Right lobe of liver (tissue), 6 donors: ENCODE results near the gene RBM38. TPM values are rescaled to one million over a fixed set of nuclear protein-coding genes. Genes with fewer than 3 reads are reported as not detected.

ENCODE experiments used
- ATAC-seq, 4 donors: fragments of 200-7000 bp; cut with Tn5 transposase; one replicate each; pipeline ENCODE4 v1.9.1; 2020; ENCODE audit warnings: mild to moderate bottlenecking in 4 of 4, moderate library complexity in 4 of 4
- DNase-seq, 3 donors: peaks; one replicate each; pipeline ENCODE4 v3.0.0-alpha.2; 2020
- H3K27ac ChIP-seq, 3 donors: fragments of 200-600 bp; one replicate each; pipeline ENCODE4 v1.8.0; 2022
- H3K27me3 ChIP-seq, 2 donors: fragments of 200-600 bp; one replicate each; pipeline ENCODE4 v1.8.0; 2022
- H3K36me3 ChIP-seq, 4 donors: fragments of 200-600 bp; sonication (generic) in 1 of 4; one replicate each; pipeline versions ENCODE4 v1.5.1 to v1.8.0; 2017 to 2022; ENCODE audit warnings: control low read depth in 1 of 4
- H3K4me1 ChIP-seq, 4 donors: fragments of 200-600 bp; sonication (generic) in 1 of 4; one replicate each; pipeline versions ENCODE4 v1.5.1 to v1.8.0; 2017 to 2022; ENCODE audit warnings: control low read depth in 1 of 4
- H3K4me3 ChIP-seq, 3 donors: fragments of 200-600 bp; one replicate each; pipeline ENCODE4 v1.8.0; 2022
- H3K9me3 ChIP-seq, 4 donors: fragments of 200-600 bp; sonication (generic) in 1 of 4; one replicate each; pipeline versions ENCODE4 v1.5.1 to v1.8.0; 2017 to 2022; ENCODE audit warnings: control low read depth in 1 of 4
- CTCF ChIP-seq, 4 donors: fragments of 200-600 bp in 3 of 4; fragments of 450-650 bp in 1 of 4; IDR thresholded peaks; one replicate each; pipeline versions ENCODE4 v1.5.1 to v1.8.0; 2016 to 2022; ENCODE audit warnings: antibody characterized with exemption in 4 of 4, mild to moderate bottlenecking in 2 of 4
- POLR2A ChIP-seq: fragments of 450-650 bp; IDR thresholded peaks from one replicate; pipeline ENCODE4 v1.6.1; 2017; ENCODE audit warnings: antibody characterized with exemption, mild to moderate bottlenecking
- WGBS: methylation state at CpG from one replicate; pipeline ENCODE4 v1.1.6; 2018; ENCODE audit warnings: low coverage, low lambda C conversion rate; ENCODE audit not compliant: insufficient coverage; ENCODE audit errors: missing lambda C conversion rate; 5-methylcytosine and 5-hydroxymethylcytosine counted together
- intact Hi-C, 2 donors: fragments of 100-400 bp; cut with DNase I; formaldehyde crosslinking; loops; one replicate each; pipeline versions ENCODE4 v1.11.2 to v1.14.1; 2022
- total RNA-seq, 6 experiments: library from RNA; depleted of rRNA in 2 of 6; stranded (reverse); fragments of >200 nt in 2 of 6; fragmentation: NEBNext Ultra II Directional in 3 of 6; extraction: Animal tissue kit (Norgen Biotek cat#: 25700) in 3 of 6; gene quantifications; one replicate each; pipeline versions ENCODE4 v1.1.0 to v1.2.4, GENCODE V29; 2016 to 2023
- donor health status: DM: no; HTN: yes; CAD: no.
- donor health status: DM: no; HTN: no; CAD: no.
- donor health status: DM: no; HTN: no; CAD: no.
- donor health status: DM: no; HTN: yes; CAD: no.
- donor health status: DM: no; HTN: yes; CAD: no.

RBM38 gene
- total RNA-seq, 6 experiments from 2014 or later: 3.9 to 16.9 (median 9.6) TPM

DNA sequence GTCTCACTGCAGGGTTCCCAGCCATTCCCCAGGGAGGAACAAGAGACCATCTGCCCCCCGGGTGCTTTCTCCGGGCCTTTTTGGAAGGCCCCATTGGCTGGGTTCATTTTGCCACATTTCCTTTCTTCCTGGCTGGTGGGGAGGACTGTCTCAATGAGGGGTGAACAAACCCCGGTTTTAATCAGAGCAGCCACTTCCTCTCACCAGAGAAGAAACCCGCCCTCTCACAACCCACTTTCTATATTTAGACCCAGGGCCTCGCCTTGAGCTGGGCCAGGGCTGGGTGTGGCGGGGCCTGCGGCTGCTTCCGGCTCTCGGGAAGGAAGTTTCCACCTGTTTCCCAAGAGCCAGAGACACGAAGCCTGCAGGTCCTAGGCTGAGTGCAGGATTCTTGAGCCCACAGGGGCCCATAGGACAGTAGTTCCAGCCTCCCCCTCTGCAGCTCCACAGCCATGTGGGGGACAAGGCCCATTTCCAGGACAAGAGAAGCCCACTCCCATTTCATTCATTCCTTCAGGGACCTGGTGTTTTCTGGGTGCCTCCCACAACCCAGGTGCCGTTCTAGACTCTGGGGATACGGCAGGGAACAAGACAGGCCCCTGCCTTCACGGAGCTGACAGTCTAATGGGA, 41.8 kb downstream of the RBM38 start:
- peak overlapping the region in 1 of 3 donors; percentile 13 for H3K27ac ChIP-seq
- peaks cover 0 to 26% (median 7%) of the 10 kb centered on the region in 4 donors for H3K4me1 ChIP-seq
- 85% methylated on average over 3 of the region's 13 CpGs for WGBS
- ATAC-seq (peak in 1 of 4 donors; percentile 1), DNase-seq (peak in 2 of 3 donors; percentile 57 to 69)
- H3K27me3 ChIP-seq: no peaks in the 10 kb centered on the region
- no peaks in the 10 kb centered on the region for H3K36me3 ChIP-seq
- TF ChIP-seq CTCF (IDR thresholded peaks at IDR 0.05): no peak
- TF ChIP-seq POLR2A: no peak
- H3K4me3 ChIP-seq: no peak overlapping the region
- H3K9me3 ChIP-seq: no peaks in the 10 kb centered on the region
- intact Hi-C loops: no loop called here

GRCh38 chr20:57433657-57434389, 42.6 kb downstream of the RBM38 start:
- H3K4me3 ChIP-seq: no peak overlapping the region
- H3K4me1 ChIP-seq: peaks cover 0 to 20% (median 7%) of the 10 kb centered on the region in 4 donors
- intact Hi-C loops: no loop called here
- H3K27ac ChIP-seq: peak overlapping the region in 1 of 3 donors; percentile 13
- no peak for DNase-seq
- ATAC-seq: no peak
- H3K27me3 ChIP-seq: no peaks in the 10 kb centered on the region
- WGBS: 85% methylated on average over 6 of the region's 14 CpGs
- H3K9me3 ChIP-seq: no peaks in the 10 kb centered on the region
- H3K36me3 ChIP-seq: no peaks in the 10 kb centered on the region
- TF ChIP-seq POLR2A: no peak
- TF ChIP-seq CTCF (IDR thresholded peaks at IDR 0.05): no peak

GRCh38 chr20:57434390-57434700, 43.1 kb downstream of the RBM38 start:
- Histone ChIP-seq H3K27me3 (no peaks in the 10 kb centered on the region), H3K27ac (no peak overlapping the region), H3K9me3 (no peaks in the 10 kb centered on the region), H3K4me3 (no peak overlapping the region), H3K4me1 (peaks cover 0 to 15% (median 4%) of the 10 kb centered on the region in 4 donors), H3K36me3 (no peaks in the 10 kb centered on the region)
- intact Hi-C loops: no loop called here
- DNase-seq (no peak), ATAC-seq (no peak)
- TF ChIP-seq CTCF (IDR thresholded peaks at IDR 0.05): peak in 2 of 4 donors; percentile 4 to 9
- no peak for TF ChIP-seq POLR2A
- 97% methylated on average over 7 of the region's 9 CpGs for WGBS

DNA sequence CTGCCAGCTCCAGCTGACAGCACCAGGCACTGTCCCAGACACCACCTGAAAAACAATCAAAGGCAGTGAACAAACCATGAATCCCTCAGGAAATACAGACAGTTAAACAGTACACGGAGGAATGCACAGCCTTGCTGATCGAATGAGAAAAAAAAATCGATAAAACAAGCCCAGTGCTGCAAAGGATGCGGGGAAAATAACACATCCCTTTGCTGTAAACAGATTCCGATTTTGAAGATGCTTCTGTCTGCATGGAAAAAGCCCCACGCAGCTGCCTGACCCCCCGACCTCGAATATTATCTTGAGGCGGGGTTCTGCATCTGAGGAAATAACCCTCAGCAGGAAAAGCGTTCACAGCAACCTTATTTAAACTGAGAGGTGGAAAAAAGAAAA, 43.9 kb downstream of the RBM38 start:
- H3K4me3 ChIP-seq: no peak overlapping the region
- peaks cover 0 to 21% (median 8%) of the 10 kb centered on the region in 4 donors for H3K4me1 ChIP-seq
- H3K27me3 ChIP-seq: no peaks in the 10 kb centered on the region
- DNase-seq (no peak), ATAC-seq (no peak)
- intact Hi-C loops: no loop called here
- TF ChIP-seq POLR2A (no peak), CTCF (IDR thresholded peaks at IDR 0.05) (no peak)
- H3K9me3 ChIP-seq: no peaks in the 10 kb centered on the region
- no peaks in the 10 kb centered on the region for H3K36me3 ChIP-seq
- WGBS: 58% methylated on average over 10 of the region's 10 CpGs
- H3K27ac ChIP-seq: peak overlapping the region in 2 of 3 donors; percentile 31 to 84
